Esophagus mucosa (tissue), 1 donor: ENCODE data around the gene RHBDL2. TPM values are rescaled to one million over a fixed set of nuclear protein-coding genes. Genes with fewer than 3 reads are reported as not detected.
A peak's percentile ranks its signal among the peaks of the same experiment; 100 is the strongest.
"Not testable (repeated sequence)": the region's sequence is repeated elsewhere in the genome, so short reads cannot be mapped to it uniquely, and the experiment has no call there.

Experiments
- ATAC-seq: fragments of 200-7000 bp; cut with Tn5 transposase; one replicate; pipeline ENCODE4 v1.9.1; 2020
- total RNA-seq: library from RNA; stranded (reverse); gene quantifications from one replicate; pipeline ENCODE4 v1.2.4, GENCODE V29; 2023
- donor health status: DM: yes; HTN: yes; CAD: no.

RHBDL2 gene, protein sequence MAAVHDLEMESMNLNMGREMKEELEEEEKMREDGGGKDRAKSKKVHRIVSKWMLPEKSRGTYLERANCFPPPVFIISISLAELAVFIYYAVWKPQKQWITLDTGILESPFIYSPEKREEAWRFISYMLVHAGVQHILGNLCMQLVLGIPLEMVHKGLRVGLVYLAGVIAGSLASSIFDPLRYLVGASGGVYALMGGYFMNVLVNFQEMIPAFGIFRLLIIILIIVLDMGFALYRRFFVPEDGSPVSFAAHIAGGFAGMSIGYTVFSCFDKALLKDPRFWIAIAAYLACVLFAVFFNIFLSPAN
- 16.1 TPM for total RNA-seq

DNA sequence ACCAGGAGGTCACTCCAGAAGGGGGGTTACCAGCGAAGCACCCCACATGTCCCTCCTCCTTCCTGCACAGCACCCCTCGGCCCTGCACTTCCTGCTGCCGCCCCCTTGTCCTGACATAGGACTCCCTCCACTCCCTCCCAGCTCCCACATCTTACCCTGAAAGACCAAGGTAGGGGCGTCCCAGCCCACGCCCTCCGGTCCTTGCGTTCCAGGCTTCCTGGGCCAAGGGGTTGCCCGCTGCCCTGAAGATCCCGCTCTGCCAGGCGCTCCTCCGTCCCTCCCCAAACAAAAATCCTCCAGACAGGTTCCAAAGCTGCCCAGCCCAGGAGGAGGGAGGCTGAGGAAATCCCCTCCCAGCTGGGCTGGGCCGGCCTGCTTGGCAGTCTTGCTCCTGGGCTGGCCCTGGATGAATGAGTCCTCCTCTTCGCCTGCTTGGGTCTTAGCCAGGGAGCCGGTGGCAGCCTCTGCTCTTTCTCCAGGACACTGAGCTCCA lies at the start of gene RHBDL2:
Gene RHBDL2, minus strand, starts transcription at position 304 of the 493 bp plus-strand sequence. CDS start 22,618 bp downstream, outside the sequence.
- ATAC-seq: peak; percentile 97

DNA sequence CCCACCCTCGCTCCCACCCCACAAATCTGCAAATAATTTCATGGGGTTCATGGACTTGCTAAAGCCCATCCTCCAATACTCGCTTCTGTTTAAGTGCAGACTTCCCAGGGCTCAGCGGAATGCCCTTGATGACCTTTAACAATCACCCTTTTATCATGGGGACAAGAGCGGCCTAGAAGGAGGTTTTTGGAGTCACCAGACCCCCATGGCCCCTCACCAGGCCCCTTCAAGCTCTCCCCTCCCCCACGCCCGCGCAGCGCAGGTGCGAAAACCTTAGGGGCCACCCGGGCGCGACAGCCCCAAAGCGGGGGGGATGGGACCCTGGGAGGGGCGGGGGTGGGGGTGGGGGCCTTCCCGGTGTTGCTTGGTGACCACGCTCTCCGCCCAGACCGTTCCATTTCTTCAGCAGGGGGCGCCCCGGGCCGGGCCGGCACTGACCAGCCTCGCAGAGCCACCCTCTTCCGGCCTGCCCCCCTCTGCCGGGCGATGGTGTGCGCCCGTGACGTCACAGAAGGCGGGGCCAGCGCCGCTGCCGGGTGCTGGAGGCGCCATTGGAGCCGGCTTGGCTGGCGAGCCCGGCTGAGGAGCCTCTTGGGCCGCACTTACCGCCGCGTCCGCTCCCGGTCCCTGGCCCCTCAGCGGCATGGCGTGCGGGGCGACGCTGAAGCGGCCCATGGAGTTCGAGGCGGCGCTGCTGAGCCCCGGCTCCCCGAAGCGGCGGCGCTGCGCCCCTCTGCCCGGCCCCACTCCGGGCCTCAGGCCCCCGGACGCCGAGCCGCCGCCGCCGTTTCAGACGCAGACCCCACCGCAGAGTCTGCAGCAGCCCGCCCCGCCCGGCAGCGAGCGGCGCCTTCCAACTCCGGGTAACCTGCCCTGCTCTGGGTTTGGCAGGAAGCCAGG lies 49.4 kb upstream of the RHBDL2 start, which contains the start of gene AKIRIN1:
Gene AKIRIN1, plus strand, starts transcription at position 539 of the 900 bp plus-strand sequence. Its CDS starts 105 bp downstream, at position 644.
- peak; percentile 99 for ATAC-seq

DNA sequence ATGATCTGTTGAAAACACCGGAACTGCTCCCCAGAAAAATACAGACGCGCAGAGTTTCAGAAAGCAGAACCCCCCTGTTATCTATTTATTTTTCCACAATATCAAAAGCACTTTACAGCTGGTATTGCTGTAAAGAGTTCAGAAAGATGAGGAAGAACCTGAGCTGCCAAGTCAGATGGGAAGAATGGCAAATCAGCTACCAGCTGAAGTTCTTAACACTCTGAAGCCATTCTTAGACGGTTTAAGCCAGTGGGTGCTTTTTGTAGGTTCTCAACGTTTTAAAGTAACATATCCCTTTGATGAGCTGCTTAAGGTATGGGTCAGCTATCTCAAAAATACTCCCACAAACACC lies 48.7 kb upstream of the RHBDL2 start:
- ATAC-seq: no peak

DNA sequence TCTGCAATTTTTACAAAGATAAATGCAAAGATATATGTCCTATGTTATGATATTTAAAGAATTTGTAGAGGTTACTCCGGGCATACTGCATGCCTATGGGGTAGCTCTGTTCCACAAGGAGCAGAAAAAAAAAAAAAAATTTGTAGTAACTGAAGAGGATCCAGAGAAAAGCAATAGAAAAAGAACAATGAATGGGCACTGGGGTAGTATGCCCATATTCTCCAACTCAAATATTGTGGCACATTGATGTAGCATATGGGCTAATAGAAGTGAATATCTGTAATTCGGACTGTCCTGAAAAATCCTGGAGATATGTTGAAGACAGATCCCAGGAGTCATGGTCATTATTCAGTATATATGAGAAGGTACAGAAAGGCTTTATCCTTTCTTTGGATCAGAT lies 48.3 kb upstream of the RHBDL2 start:
- ATAC-seq: no peak

DNA sequence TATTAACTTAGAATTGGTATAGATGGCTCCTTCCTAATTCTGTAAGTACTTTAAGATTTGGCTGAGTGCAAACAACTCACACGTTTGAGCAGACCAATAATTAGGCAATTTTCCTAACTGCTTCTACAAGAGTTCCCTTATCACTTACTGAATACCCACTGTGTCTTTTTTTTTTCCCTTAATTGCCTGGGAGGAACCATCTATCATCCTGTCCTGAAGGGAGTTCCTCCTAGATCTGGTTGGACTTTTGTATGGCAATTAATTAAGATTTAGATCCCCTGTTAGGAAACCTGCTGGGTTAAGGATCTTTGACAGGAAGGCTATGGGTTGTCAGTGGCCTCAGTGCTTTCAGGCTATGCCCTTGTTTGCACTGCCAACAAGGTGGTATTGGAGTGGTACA lies 37.8 kb upstream of the RHBDL2 start:
- not testable (repeated sequence) for ATAC-seq

DNA sequence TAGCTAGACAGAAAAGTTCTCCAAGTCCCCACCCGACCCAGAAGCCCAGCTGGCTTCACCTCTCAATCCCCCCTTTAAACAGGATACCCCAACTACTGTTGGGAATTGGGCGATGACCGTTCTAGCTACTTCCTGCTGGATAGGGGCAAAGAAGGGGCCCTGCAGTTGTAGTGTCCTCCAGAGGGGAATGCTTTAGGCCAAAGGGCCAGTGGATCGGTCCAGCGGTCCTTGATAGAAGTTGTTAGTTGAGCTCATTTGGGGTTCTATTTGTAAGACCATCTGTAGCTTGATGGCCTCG lies 36.6 kb upstream of the RHBDL2 start:
- not testable (repeated sequence) for ATAC-seq

DNA sequence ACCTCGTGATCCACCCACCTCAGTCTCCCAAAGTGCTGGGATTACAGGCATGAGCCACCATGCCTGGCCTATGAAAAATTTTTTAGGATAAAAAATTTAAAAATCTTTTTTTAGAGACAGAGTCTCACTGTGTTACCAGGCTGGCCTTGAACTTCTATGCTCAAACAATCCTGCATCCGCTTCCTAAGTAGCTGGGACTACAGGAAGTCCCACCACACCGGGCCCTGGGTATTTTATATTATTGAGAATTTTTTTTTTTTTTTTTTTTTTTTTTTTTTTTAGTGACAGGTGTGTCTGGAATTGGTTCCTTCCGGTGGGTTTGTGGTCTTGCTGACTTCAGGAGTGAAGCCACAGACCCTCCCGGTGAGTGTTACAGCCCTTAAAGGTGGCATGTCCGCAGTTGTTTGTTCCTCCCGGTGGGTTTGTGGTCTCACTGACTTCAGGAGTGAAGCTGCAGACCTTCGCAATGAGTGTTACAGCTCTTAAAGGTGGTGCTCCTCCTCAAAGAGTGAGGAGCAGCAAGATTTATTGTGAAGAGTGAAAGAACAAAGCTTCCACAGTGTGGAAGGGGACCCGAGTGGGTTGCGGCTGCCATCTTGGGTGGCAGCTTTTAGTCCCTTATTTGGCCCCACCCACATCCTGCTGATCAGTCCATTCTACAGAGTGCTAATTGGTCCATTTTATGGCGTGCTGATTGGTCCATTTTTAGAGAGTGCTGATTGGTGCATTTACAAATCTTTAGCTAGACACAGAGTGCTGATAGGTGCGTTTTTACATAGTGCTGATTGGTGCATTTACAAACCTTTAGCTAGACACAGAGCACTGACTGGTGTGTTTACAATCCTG lies 36.0 kb upstream of the RHBDL2 start:
- not testable (repeated sequence) for ATAC-seq

DNA sequence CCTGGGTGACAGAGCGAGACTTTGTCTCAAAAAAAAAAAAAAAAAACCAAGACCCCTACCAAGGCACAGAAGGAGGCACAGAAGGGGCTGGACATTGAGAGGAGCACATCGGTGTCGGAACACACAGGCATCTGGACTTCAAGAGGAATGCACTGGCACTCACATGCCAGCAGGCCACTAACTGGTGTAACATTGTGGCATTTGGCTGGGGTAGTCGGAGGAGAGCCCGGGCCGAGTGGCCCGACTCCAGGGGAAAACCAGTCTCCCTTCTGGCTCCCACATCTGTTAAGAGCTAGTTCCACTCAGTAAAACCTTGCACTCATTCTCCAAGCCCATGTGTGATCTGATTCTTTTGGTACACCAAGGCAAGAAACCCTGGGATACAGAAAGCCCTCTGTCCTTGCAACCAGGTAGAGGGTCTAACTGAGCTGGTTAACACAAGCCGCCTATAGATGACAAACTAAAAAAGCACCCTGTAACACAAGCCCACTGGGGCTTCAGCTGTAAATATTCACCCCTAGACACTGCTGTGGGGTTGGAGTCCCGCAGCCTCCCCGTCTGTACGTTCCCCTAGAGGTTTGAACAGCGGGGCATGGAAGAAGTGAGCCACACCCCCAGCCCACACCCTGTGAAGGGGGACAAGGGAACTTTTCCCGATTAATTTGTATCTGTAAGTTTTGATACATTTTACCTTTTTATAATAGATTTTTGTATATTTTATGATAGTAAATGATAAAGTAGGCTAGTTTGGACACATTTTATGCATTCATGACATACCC lies 32.2 kb upstream of the RHBDL2 start:
- no peak for ATAC-seq

DNA sequence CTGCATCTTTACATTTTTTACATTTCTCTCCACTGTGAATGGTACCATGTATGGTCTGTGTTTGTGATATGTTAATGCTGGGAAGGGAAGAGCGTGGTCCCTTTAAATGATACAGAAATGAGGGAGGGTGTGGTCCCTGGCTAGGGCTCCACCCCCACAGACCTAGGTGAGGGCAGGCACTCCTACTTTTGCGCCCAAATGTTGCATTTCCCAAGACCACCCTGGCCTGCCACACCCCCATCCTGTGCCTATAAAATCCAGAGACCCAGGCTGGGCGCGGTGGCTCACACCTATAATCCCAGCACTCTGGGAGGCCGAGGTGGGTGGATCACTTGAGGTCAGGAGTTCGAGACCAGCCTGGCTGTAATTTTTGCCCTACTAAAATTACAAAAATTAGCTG lies 31.5 kb upstream of the RHBDL2 start:
- not testable (repeated sequence) for ATAC-seq

DNA sequence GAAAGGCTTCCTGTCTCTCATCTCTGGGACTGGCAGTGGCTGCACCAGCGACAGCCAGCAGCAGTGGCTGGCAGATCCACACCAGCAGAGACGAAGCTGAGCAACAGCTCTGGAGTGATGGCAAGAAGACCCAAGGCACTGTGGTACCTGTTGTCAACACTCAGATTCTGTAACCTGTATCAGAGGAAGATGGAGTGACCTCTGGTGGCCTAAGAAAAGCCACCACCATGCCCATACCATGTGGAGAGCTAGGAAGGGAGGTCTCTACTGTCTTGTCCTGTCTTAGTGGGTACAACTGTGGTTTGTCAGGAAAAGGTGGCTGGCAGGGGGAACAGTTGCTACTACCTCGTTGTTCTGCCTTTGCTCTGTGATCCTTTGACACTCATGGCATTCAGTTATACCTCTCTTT lies 22.5 kb upstream of the RHBDL2 start:
- ATAC-seq: peak; percentile 53

DNA sequence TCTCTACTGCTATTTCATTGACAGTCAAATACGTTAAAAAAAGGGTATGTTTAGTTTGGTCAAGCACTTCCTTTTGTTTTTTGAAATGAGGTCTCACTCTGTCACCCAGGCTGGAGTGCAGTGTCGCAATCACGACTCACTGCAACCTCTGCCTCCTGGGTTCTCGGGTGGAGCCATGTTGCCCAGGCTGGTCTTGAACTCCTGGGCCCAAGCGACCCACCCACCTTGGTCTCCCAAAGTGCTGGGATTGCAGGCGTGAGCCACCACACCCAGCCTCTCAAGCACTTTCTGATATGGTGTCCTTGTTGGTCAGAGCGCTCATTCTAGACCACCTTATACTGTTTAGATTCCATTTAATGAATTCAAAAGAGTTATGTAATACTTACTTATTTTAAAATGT lies 20.9 kb upstream of the RHBDL2 start:
- no peak for ATAC-seq

DNA sequence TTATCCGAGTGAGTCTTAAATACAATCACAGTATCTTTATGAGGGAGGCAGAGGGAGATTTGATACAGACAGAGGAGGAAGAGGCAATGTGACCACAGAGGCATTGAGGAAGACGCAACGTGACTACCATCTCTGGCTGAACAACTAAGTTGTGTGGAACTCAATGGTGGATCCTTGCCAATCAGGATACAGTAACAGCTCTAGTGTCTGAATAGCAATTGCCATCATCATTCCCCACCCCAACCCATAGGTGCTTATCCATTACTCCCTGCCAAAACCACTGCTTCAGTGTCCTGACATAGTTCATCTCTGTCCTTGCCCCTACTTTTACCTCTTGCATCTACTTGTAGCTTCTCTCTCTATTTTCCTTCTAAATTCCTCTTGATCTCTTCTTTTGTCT lies 20.5 kb upstream of the RHBDL2 start:
- ATAC-seq: peak; percentile 74

DNA sequence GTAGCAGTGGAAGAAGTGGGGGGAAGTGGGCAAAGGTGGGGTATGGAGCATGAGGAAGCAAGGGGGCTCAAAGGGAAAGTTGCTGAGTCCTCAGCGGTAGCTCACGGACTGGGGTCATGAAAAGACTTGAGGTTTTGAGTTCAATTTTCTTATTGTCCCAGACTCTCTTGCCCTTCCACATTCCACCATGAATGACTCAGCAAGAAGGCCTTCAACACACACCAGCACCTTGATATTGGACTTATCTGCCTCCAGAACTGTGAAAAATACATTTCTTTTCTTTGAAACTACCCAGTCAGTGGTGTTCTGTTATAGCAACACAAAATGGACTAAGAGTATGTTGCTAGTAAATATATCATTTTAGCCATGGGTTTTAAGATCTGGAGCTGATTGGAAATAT lies 17.3 kb upstream of the RHBDL2 start:
- peak; percentile 73 for ATAC-seq

DNA sequence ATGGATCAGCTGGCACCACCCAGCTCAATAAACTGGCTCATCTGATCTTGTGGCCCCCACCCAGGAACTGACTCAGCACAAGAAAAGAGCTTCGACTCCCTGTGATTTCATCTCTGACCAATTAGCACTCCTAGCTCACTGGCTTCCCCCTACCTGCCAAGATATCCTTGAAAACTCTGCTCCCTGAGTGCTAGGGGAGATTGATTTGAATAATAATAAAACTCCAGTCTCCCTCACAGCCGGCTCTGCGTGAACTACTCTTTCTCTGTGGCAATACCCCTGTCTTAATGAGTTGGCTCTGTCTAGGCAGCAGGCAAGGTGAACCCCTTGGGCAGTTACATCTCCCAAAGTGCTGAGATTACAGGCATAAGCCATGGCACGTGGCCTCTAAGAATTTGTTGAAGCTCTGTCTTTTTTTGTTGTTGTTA lies 11.8 kb upstream of the RHBDL2 start:
- peak; percentile 9 for ATAC-seq

DNA sequence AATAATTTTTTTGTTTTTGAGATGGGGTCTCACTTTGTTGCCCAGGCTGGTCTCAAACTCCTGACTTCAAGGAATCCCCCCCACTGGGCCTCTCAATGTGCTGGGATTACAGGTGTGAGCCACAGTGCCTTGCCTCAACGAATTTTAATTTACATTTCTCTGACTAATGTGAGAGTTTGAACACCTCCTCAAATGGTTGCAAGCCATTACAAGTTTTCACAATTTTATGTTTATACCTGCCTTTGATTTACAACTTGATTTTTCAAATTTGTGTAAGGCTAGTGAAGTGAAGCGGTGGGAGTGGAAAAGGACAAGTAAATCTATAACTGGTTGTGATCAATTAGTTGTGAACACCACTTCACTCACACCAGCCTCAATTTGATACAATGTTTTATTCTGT lies 8.9 kb upstream of the RHBDL2 start:
- peak; percentile 76 for ATAC-seq

DNA sequence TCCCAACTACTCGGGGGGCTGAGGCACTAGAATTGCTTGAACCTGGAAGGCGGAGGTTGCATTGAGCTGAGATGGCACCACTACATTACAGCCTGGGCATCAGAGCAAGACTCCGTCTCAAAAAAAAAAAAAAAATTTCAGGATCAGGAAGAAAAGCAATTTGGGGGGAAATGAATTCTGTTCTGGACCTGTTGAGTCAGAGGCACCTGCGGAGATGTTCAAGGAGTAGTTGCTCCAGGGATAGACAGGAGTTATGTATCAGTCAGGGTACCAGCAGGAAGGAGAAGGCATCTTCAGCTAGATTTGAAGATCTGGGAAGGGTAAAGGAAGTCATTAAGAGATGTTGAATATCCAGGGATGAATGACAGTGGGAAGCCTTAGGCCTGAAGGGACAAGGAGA lies 2.9 kb upstream of the RHBDL2 start:
- no peak for ATAC-seq

DNA sequence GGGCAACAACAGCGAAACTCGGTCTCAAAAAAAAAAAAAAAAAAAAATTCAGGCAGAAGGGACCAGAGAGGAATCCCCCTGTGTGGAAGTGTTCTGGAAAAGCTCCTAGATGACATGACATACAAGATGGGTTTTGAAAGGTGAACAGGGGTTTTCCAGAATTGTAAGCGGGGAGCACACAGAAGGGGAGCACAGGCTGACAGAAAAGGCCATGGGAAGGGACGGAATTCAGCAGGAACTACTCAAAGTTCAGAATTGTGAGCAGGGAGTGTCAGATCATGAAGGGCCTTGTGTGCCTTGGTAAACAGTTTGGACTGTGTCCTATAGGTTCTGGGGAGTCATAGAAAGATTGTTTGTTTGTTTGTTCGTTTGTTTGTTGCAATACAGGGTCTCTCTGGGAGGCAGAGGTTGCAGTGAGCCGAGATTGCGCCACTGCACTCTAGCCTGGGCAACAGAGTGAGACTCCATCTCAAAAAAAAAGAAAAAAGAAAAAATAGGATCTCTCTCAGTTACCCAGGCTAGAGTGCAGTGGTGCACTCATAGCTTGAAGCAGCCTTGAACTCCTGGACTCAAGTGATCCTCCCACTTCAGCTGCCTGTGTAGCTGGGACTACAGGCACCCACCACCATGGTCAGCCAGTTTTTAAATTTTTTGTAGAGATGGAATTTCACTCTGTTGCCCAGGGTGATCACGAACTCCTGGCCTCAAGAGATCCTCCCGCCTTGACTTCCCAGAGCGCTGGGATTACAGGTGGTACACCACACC lies 1.2 kb upstream of the RHBDL2 start:
- ATAC-seq: no peak

DNA sequence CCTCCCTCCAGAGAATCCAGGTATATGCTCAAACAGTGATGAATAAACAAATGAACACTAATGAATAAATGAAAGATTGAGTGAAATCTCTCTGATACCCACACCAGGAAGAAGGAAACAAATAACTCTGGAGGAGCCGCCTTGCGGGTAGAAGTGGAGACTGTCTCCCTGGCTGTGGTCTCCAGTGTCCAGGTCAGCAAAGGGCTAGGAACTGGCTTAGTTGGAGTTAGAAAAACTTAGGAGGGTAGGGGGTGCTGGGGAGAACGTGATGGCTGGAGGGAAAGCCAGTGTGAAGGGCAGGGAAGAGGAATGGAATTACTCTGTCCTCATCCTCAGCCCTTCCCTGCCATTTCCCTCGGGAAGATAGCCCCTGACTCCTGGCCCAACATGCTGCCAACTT lies 537 bp downstream of the RHBDL2 start:
- ATAC-seq: peak; percentile 37

DNA sequence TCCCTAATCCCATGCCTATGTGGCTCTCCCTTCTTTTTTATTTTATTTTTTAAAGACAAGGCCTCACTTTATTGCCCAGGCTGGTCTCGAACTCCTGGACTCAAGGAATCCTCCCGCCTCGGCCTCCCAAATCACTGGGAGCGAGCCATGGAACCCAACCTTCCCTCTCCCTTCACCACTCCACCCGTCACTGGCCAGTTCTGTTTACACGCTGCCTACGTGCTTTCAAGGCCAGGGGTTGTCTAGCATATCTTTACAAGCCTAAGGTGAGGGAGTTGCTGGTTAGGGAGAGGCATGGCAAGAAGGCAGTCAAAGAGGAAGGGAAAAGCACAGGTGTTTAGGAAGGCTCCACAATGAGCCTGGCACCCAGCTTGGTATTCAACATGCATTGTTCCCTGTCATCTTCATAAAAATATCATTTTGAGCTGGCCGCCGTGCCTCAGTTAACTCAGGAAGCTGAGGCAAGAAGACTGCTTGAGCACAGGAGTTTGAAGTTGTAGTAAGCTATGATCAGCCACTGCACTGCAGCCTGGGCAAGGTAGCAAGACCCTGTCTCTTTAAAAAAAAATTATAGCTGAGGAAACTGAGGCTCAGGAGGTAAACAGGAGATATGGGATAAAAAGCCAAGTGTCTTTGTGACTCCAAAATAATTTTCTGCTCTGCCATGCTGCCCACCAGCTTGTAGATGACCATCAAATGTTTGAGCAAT lies 1.1 kb downstream of the RHBDL2 start:
- no peak for ATAC-seq

DNA sequence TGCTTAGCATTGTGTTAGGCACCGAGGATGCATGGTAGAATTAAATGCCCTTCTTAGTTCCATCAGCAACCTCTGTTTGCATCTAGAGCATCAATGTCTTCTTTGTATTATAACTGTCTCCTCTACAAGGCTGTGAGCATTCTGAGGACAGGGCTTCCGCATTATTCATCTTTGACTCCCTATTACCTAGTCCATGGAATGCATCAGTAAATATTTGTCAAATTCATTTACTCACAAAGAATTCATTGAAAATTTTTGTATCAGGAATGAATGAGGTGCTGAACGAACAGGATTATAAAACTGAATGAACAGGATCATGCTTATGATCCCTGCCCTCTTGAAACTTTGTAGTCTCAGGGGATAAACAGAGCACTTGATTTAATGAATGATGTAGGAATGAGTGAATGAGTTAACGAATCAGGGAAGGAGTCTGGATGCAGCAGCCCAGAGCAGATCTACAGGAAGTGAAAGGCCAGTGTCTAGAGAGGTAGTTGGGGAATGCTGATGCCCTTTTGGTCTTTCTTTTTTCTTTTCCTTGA lies 2.8 kb downstream of the RHBDL2 start:
- ATAC-seq: no peak
